HepG2 (cell line): Measurements from ENCODE around the gene HSD17B2.

Experiments
- CBFB ChIP-seq: sonication (generic); formaldehyde crosslinking; IDR thresholded peaks from 2 replicates; pipeline ENCODE4 v1.4.0; 2020; ENCODE audit warnings: missing genetic modification reagents
- CREB1 ChIP-seq, 2 experiments: fragments of 450-650 bp in 1 of 2; IDR thresholded peaks; 2 replicates each; pipeline ENCODE4 v1.6.1; 2016 to 2017; ENCODE audit warnings: control low read depth in 1 of 2, mild to moderate bottlenecking in 1 of 2, missing compliant biosample characterization in 1 of 2, missing genetic modification characterization in 1 of 2
- ETV6 ChIP-seq: sonication (generic); formaldehyde crosslinking; conservative IDR thresholded peaks from 2 replicates; pipeline ENCODE4 v1.4.0; 2020; ENCODE audit warnings: missing genetic modification reagents
- NR1H2 ChIP-seq: sonication (generic); formaldehyde crosslinking; IDR thresholded peaks from 2 replicates; pipeline ENCODE4 v1.8.1; 2022; ENCODE audit warnings: low read depth, missing genetic modification reagents, borderline replicate concordance
- PRMT3 ChIP-seq: sonication (generic); formaldehyde crosslinking; IDR thresholded peaks from 2 replicates; pipeline ENCODE4 v1.8.1; 2022; ENCODE audit warnings: low read depth, mild to moderate bottlenecking, moderate library complexity, missing genetic modification reagents, borderline replicate concordance
- SNRNP70 ChIP-seq: fragments of 200-400 bp; formaldehyde crosslinking; IDR thresholded peaks from 2 replicates; pipeline ENCODE4 v1.6.1; 2017; ENCODE audit warnings: mild to moderate bottlenecking, low read depth, low read length, moderate library complexity
- TBP ChIP-seq: sonication (generic); formaldehyde crosslinking; IDR thresholded peaks from 2 replicates; pipeline ENCODE4 v1.5.0; 2020; ENCODE audit warnings: missing genetic modification reagents
- ZNF274 ChIP-seq: sonication (generic); formaldehyde crosslinking; IDR thresholded peaks from 2 replicates; pipeline ENCODE4 v1.5.1; 2020; ENCODE audit warnings: mild to moderate bottlenecking, missing genetic modification reagents
- ZNF629 ChIP-seq: sonication (generic); formaldehyde crosslinking; conservative IDR thresholded peaks from 2 replicates; pipeline ENCODE4 v1.5.0; 2020; ENCODE audit warnings: missing genetic modification reagents
- TF ChIP-seq, protein P1 (sequence below): sonication (generic); formaldehyde crosslinking; IDR thresholded peaks from 2 replicates; pipeline ENCODE4 v1.5.0; 2020; ENCODE audit warnings: missing genetic modification reagents

GRCh38 chr16:81996664-81997509, 38.2 kb upstream of the HSD17B2 start:
- TF ChIP-seq, protein P1, sequence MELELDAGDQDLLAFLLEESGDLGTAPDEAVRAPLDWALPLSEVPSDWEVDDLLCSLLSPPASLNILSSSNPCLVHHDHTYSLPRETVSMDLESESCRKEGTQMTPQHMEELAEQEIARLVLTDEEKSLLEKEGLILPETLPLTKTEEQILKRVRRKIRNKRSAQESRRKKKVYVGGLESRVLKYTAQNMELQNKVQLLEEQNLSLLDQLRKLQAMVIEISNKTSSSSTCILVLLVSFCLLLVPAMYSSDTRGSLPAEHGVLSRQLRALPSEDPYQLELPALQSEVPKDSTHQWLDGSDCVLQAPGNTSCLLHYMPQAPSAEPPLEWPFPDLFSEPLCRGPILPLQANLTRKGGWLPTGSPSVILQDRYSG, result no peak
- no peak for TF ChIP-seq NR1H2 (CRISPR knock-in tag)
- no peak for TF ChIP-seq ZNF629 (CRISPR knock-in tag)
- TF ChIP-seq ZNF274, result no peak
- TF ChIP-seq TBP (CRISPR knock-in tag), result no peak
- no peak for TF ChIP-seq CBFB (CRISPR knock-in tag)
- TF ChIP-seq SNRNP70, result no peak
- TF ChIP-seq PRMT3, result no peak
- no peak for TF ChIP-seq CREB1 (IDR thresholded peaks at IDR 0.05)
- no peak for TF ChIP-seq CREB1 (CRISPR knock-in tag; IDR thresholded peaks at IDR 0.05)
- TF ChIP-seq ETV6 (CRISPR knock-in tag), result no peak
